CD14-positive monocyte (primary cell): Measurements from ENCODE around the gene NR2C2AP. TPM values are rescaled to one million over a fixed set of nuclear protein-coding genes. Genes with fewer than 3 reads are reported as not detected.
"Not testable (repeated sequence)": the region's sequence is repeated elsewhere in the genome, so short reads cannot be mapped to it uniquely, and the experiment has no call there.

Experiments used
- DNase-seq, 3 donors: peaks; one replicate each; pipeline ENCODE4 v3.0.0-alpha.2; 2011 to 2022
- H2AFZ ChIP-seq: 2 replicates; pipeline ENCODE4 v1.6.0; 2012; ENCODE audit warnings: mild to moderate bottlenecking, low read depth, low read length, inconsistent platforms; ENCODE audit not compliant: insufficient read depth, poor library complexity, severe bottlenecking
- H3K27ac ChIP-seq, 2 donors: 1 replicate in 1 of 2; 2 replicates in 1 of 2; pipeline ENCODE4 v1.5.1; 2012 to 2013; ENCODE audit warnings: low read length in 2 of 2, control low read depth in 1 of 2, inconsistent platforms in 1 of 2, low read depth in 1 of 2, mild to moderate bottlenecking in 1 of 2
- H3K27me3 ChIP-seq, 2 donors: one replicate each; pipeline versions ENCODE4 v1.6.0 to v1.6.1; 2011 to 2013; ENCODE audit warnings: low read length in 2 of 2; ENCODE audit not compliant: control insufficient read depth in 2 of 2, insufficient read depth in 2 of 2
- H3K36me3 ChIP-seq, 2 donors: replicated peaks in 1 of 2; 1 replicate in 1 of 2; 2 replicates in 1 of 2; pipeline versions ENCODE4 v1.5.1 to v1.6.1; 2012 to 2013; ENCODE audit warnings: low read length in 2 of 2, control low read depth in 1 of 2, inconsistent platforms in 1 of 2, mild to moderate bottlenecking in 1 of 2; ENCODE audit not compliant: insufficient read depth in 2 of 2, control insufficient read depth in 1 of 2
- H3K4me1 ChIP-seq, 2 donors: 1 replicate in 1 of 2; 2 replicates in 1 of 2; pipeline versions ENCODE4 v1.5.1 to v1.6.1; 2012 to 2013; ENCODE audit warnings: low read length in 2 of 2, control low read depth in 1 of 2, inconsistent platforms in 1 of 2, mild to moderate bottlenecking in 1 of 2, moderate library complexity in 1 of 2; ENCODE audit not compliant: insufficient read depth in 2 of 2, control insufficient read depth in 1 of 2
- H3K4me2 ChIP-seq: replicated peaks from 2 replicates; pipeline ENCODE3; 2012; ENCODE audit warnings: low read length, moderate library complexity, mild to moderate bottlenecking; ENCODE audit not compliant: poor library complexity, severe bottlenecking; ENCODE audit errors: extremely low read depth
- H3K4me3 ChIP-seq, 3 experiments: fragments of 200-600 bp in 1 of 3; sonication (generic) in 1 of 3; replicated peaks in 1 of 3; 1 replicate in 2 of 3; 2 replicates in 1 of 3; pipeline ENCODE4 v1.5.1; 2011 to 2013; ENCODE audit warnings: low read length in 3 of 3, mild to moderate bottlenecking in 3 of 3, control low read depth in 2 of 3, low read depth in 2 of 3, inconsistent platforms in 1 of 3, moderate library complexity in 1 of 3
- H3K79me2 ChIP-seq: 2 replicates; pipeline ENCODE4 v1.6.0; 2012; ENCODE audit warnings: mild to moderate bottlenecking, control low read depth, inconsistent platforms, low read length, moderate library complexity; ENCODE audit not compliant: insufficient read depth
- H3K9ac ChIP-seq: 2 replicates; pipeline ENCODE4 v1.6.0; 2017; ENCODE audit warnings: low read length, mild to moderate bottlenecking; ENCODE audit not compliant: insufficient read depth, poor library complexity, severe bottlenecking
- H3K9me3 ChIP-seq, 2 donors: replicated peaks in 1 of 2; 1 replicate in 1 of 2; 2 replicates in 1 of 2; pipeline versions ENCODE4 v1.5.1 to v1.6.1; 2012 to 2013; ENCODE audit warnings: low read length in 2 of 2, control low read depth in 1 of 2; ENCODE audit not compliant: control insufficient read depth in 1 of 2, insufficient read depth in 1 of 2
- H4K20me1 ChIP-seq: 2 replicates; pipeline ENCODE4 v1.6.0; 2012; ENCODE audit warnings: mild to moderate bottlenecking, low read length, control low read depth, moderate library complexity; ENCODE audit not compliant: insufficient read depth
- H3K27ac Mint-ChIP-seq, 7 donors: one replicate each; pipeline ENCODE4 v1.8.0; 2020; ENCODE audit warnings: mild to moderate bottlenecking in 7 of 7, mixed read lengths in 7 of 7, moderate library complexity in 6 of 7, inconsistent platforms in 2 of 7
- H3K27me3 Mint-ChIP-seq, 3 donors: one replicate each; pipeline ENCODE4 v1.8.0; 2021 to 2022; ENCODE audit warnings: low read depth in 3 of 3, mild to moderate bottlenecking in 3 of 3, mixed read lengths in 3 of 3, moderate library complexity in 3 of 3, inconsistent platforms in 1 of 3
- H3K36me3 Mint-ChIP-seq, 2 donors: one replicate each; pipeline ENCODE4 v1.8.0; 2020; ENCODE audit warnings: mixed read lengths in 2 of 2, inconsistent platforms in 1 of 2, mild to moderate bottlenecking in 1 of 2
- H3K4me1 Mint-ChIP-seq: one replicate; pipeline ENCODE4 v1.8.0; 2020; ENCODE audit warnings: mild to moderate bottlenecking, mixed read lengths
- H3K4me3 Mint-ChIP-seq, 2 donors: one replicate each; pipeline ENCODE4 v1.8.0; 2020; ENCODE audit warnings: mild to moderate bottlenecking in 2 of 2, mixed read lengths in 2 of 2, moderate library complexity in 1 of 2
- H3K9me3 Mint-ChIP-seq, 7 donors: one replicate each; pipeline ENCODE4 v1.8.0; 2020 to 2022; ENCODE audit warnings: mixed read lengths in 7 of 7, mild to moderate bottlenecking in 6 of 7, moderate library complexity in 6 of 7, inconsistent platforms in 2 of 7
- CTCF ChIP-seq: fragments of 200-600 bp; IDR thresholded peaks from one replicate; pipeline ENCODE4 v1.8.0; 2022; ENCODE audit warnings: antibody characterized with exemption, mild to moderate bottlenecking
- WGBS: methylation state at CpG from one replicate; pipeline ENCODE4 v1.1.5; 2013; ENCODE audit warnings: missing lambda C conversion rate; ENCODE audit not compliant: insufficient coverage; 5-methylcytosine and 5-hydroxymethylcytosine counted together
- intact Hi-C, 2 donors: fragments of 100-400 bp; cut with micrococcal nuclease; formaldehyde crosslinking; loops; one replicate each; pipeline versions ENCODE4 v1.15.0 to v1.15.1; 2023
- polyA plus RNA-seq, 3 donors: library from polyadenylated mRNA; depleted of rRNA in 1 of 3; unstranded in 2 of 3; stranded (reverse) in 1 of 3; fragments of 300-500 nt in 2 of 3; fragments of >200 nt in 1 of 3; fragmentation: Illumina TruSeq in 2 of 3; gene quantifications; 1 replicate in 2 of 3; 2 replicates in 1 of 3; pipeline ENCODE4 v1.2.3, GENCODE V29; 2012 to 2021

NR2C2AP gene
- polyA plus RNA-seq, 3 donors: 6.4 to 7.8 (median 6.4) TPM

DNA sequence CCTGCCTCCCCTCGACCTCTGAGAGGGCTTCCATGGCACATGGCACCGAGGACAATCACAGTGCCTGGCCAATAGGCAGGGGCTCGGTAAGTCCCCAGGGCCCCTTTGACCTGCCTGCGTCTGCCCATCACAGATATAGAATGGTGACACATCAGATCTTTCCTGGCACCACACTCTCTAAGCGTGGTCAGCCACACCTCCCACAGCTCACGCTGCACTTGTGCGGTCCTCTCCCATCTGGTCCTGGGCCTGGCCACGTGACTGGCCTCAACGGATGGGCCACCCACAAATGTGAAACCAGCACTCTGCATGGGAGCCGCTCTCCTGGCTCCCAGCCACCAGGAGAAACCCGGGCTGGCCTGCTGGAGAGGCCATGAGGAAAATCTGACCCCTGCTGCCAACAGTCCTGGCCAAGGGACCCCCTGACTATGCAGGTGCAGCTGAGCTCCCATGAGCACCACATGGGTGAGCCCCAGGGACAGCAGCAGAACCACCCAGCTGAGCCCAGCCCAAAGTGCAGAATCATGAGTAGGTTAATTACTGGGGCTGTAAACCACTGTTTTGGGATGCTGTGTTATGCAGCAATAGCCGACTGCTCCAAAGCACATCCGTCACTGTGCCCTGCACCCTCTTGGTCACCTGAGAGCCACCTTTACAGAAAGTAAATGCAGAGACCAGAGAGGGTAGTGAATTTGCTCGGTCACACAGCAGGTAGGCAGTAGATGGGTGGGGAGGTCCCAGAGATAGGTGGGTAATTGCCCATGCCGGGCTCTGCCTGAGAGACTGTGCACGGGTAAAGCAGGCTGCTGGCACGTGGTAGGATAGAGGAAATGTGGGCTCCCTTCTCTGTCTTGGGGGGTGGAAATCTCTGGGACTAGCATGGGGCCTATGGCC, 23.4 kb downstream of the NR2C2AP start:
- Histone ChIP-seq H3K4me1 (no peaks in the 10 kb centered on the region), H3K36me3 (peaks cover 50 to 76% of the 10 kb centered on the region in 2 donors), H3K9ac (no peak overlapping the region), H4K20me1 (peaks cover 16% of the 10 kb centered on the region), H3K79me2 (peaks cover 1% of the 10 kb centered on the region), H3K27ac (no peak overlapping the region), H3K4me3 (no peak overlapping the region), H2AFZ (no peak overlapping the region), H3K9me3 (no peaks in the 10 kb centered on the region), H3K27me3 (no peaks in the 10 kb centered on the region), H3K4me2 (no peak overlapping the region)
- intact Hi-C loops: no loop called here
- Mint-ChIP-seq H3K27ac (peak overlapping the region in 1 of 7 donors; percentile 2), H3K9me3 (peaks cover 0 to 3% (median 0%) of the 10 kb centered on the region in 7 donors), H3K4me1 (no peaks in the 10 kb centered on the region), H3K36me3 (peaks cover 50 to 80% of the 10 kb centered on the region in 2 donors), H3K27me3 (no peaks in the 10 kb centered on the region), H3K4me3 (no peak overlapping the region)
- no peak for DNase-seq
- WGBS: 91% methylated on average over 15 of the region's 17 CpGs
- no peak for TF ChIP-seq CTCF

DNA sequence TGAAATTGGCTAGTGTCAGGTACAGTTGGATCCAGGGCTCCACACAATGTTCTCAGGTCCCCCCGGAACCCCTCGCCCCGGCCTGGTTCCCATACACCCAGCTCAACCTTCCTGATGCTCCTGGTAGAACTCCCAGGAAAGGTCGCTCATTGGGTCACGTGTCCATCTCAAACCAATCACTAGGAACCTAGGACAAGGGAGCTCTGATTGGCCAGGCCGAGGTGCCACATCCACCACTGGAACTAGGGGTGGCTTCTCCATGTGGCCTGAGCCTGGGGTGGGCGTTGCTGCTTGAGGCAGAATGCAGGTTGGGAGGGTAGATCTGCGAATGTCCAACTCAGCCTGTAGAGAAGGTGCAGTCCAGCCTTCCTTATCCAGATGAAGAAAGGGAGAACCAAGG, 26.3 kb downstream of the NR2C2AP start:
- Histone ChIP-seq H3K27ac (no peak overlapping the region), H3K4me3 (no peak overlapping the region), H3K9ac (no peak overlapping the region), H4K20me1 (peaks cover 19% of the 10 kb centered on the region), H3K27me3 (no peaks in the 10 kb centered on the region), H3K4me2 (no peak overlapping the region), H3K36me3 (peaks cover 37 to 62% of the 10 kb centered on the region in 2 donors), H3K4me1 (peaks cover 4 to 5% of the 10 kb centered on the region in 2 donors), H3K9me3 (no peaks in the 10 kb centered on the region), H3K79me2 (no peaks in the 10 kb centered on the region), H2AFZ (no peak overlapping the region)
- no peak overlapping the region for H3K4me3 Mint-ChIP-seq
- DNase-seq: no peak
- peaks cover 36 to 67% of the 10 kb centered on the region in 2 donors for H3K36me3 Mint-ChIP-seq
- intact Hi-C loops: no loop called here
- TF ChIP-seq CTCF: no peak
- no peaks in the 10 kb centered on the region for H3K27me3 Mint-ChIP-seq
- peaks cover 6% of the 10 kb centered on the region for H3K4me1 Mint-ChIP-seq
- no peak overlapping the region for H3K27ac Mint-ChIP-seq
- 93% methylated on average over 3 of the region's 8 CpGs for WGBS
- H3K9me3 Mint-ChIP-seq: peaks cover 0 to 3% (median 0%) of the 10 kb centered on the region in 7 donors

- peaks cover 34% of the 10 kb centered on the region for H4K20me1 ChIP-seq
- peak overlapping the region in 1 of 7 donors; percentile 30 for H3K27ac Mint-ChIP-seq
- peaks cover 7 to 25% of the 10 kb centered on the region in 2 donors for H3K36me3 ChIP-seq
- H2AFZ ChIP-seq, H3K9ac ChIP-seq, H3K79me2 ChIP-seq, H3K27ac ChIP-seq, H3K4me2 ChIP-seq, DNase-seq, H3K9me3 ChIP-seq, H3K4me3 ChIP-seq, intact Hi-C loops, H3K27me3 ChIP-seq, H3K9me3 Mint-ChIP-seq, H3K4me3 Mint-ChIP-seq: not testable (repeated sequence)
- peaks cover 10 to 16% of the 10 kb centered on the region in 2 donors for H3K4me1 ChIP-seq
- H3K36me3 Mint-ChIP-seq: peaks cover 19 to 34% of the 10 kb centered on the region in 2 donors
- peaks cover 8 to 20% (median 12%) of the 10 kb centered on the region in 3 donors for H3K27me3 Mint-ChIP-seq
- peaks cover 24% of the 10 kb centered on the region for H3K4me1 Mint-ChIP-seq
- whole genome bisulfite sequencing: 100% methylated on average over 2 of the region's 5 CpGs
Measured at GRCh38 chr19:19173243-19173642, 30.0 kb downstream of the NR2C2AP start.
